Fibroblast of lung (primary cell): ENCODE measurements around the gene RNF217. TPM values are rescaled to one million over a fixed set of nuclear protein-coding genes. Genes with fewer than 3 reads are reported as not detected.
"Not testable (repeated sequence)": the region's sequence is repeated elsewhere in the genome, so short reads cannot be mapped to it uniquely, and the experiment has no call there.

Source experiments
- DNase-seq, 2 donors: peaks; one replicate each; pipeline versions ENCODE4 v3.0.0 to v3.0.0-alpha.2; 2010; ENCODE audit warnings: low read depth in 2 of 2
- H2AFZ ChIP-seq: 2 replicates; pipeline ENCODE4 v1.5.1; 2012; ENCODE audit warnings: low read length, control low read depth, inconsistent platforms
- H3K27ac ChIP-seq: 2 replicates; pipeline ENCODE4 v1.5.1; 2011; ENCODE audit warnings: low read length, control low read depth; ENCODE audit not compliant: insufficient read depth
- H3K27me3 ChIP-seq: 2 replicates; pipeline ENCODE4 v1.5.1; 2011; ENCODE audit warnings: mild to moderate bottlenecking, low read length; ENCODE audit not compliant: control insufficient read depth, insufficient read depth
- H3K36me3 ChIP-seq: 2 replicates; pipeline ENCODE4 v1.5.1; 2011; ENCODE audit warnings: low read length; ENCODE audit not compliant: control insufficient read depth, insufficient read depth
- H3K4me1 ChIP-seq: 2 replicates; pipeline ENCODE4 v1.5.1; 2011; ENCODE audit warnings: low read length; ENCODE audit not compliant: control insufficient read depth, insufficient read depth; ENCODE audit errors: extremely low read depth
- H3K4me2 ChIP-seq: 2 replicates; pipeline ENCODE4 v1.5.1; 2011; ENCODE audit warnings: low read length, control low read depth; ENCODE audit not compliant: insufficient read depth; ENCODE audit errors: extremely low read depth
- H3K4me3 ChIP-seq, 4 experiments: fragments of 200-600 bp in 1 of 4; sonication (generic) in 1 of 4; replicated peaks in 1 of 4; 2 replicates each; pipeline ENCODE4 v1.5.1; 2011 to 2016; ENCODE audit warnings: low read length in 4 of 4, low read depth in 3 of 4, mild to moderate bottlenecking in 3 of 4, control low read depth in 2 of 4, inconsistent platforms in 1 of 4, mixed read lengths in 1 of 4; ENCODE audit not compliant: insufficient read depth in 1 of 4; ENCODE audit errors: control extremely low read depth in 1 of 4
- H3K79me2 ChIP-seq: 2 replicates; pipeline ENCODE4 v1.5.1; 2012; ENCODE audit warnings: mild to moderate bottlenecking, low read length, inconsistent platforms; ENCODE audit not compliant: control insufficient read depth, insufficient read depth
- H3K9ac ChIP-seq: 2 replicates; pipeline ENCODE4 v1.5.1; 2011; ENCODE audit warnings: mild to moderate bottlenecking, low read length, control low read depth; ENCODE audit not compliant: insufficient read depth
- H3K9me3 ChIP-seq: 2 replicates; pipeline ENCODE4 v1.5.1; 2012; ENCODE audit warnings: low read depth, low read length; ENCODE audit not compliant: control insufficient read depth, insufficient read depth
- H4K20me1 ChIP-seq: 2 replicates; pipeline ENCODE4 v1.5.1; 2011; ENCODE audit warnings: low read length; ENCODE audit not compliant: control insufficient read depth, insufficient read depth; ENCODE audit errors: extremely low read depth
- CTCF ChIP-seq, 2 donors: IDR thresholded peaks in 1 of 2; conservative IDR thresholded peaks in 1 of 2; 1 replicate in 1 of 2; 2 replicates in 1 of 2; pipeline ENCODE4 v1.5.1; 2011 to 2012; ENCODE audit warnings: low read length in 2 of 2, control low read depth in 1 of 2, inconsistent platforms in 1 of 2, low read depth in 1 of 2, mild to moderate bottlenecking in 1 of 2
- EZH2 ChIP-seq: IDR thresholded peaks from 2 replicates; pipeline ENCODE4 v1.5.1; 2012; ENCODE audit warnings: low read length, control low read depth, mild to moderate bottlenecking; ENCODE audit errors: missing control alignments
- polyA plus RNA-seq, 2 donors: library from polyadenylated mRNA; depleted of rRNA in 1 of 2; stranded (reverse) in 1 of 2; unstranded in 1 of 2; fragments of >200 nt; gene quantifications; 2 replicates each; pipeline ENCODE4 v1.2.1, GENCODE V29; 2011 to 2012; ENCODE audit warnings: missing spikeins in 1 of 2
- total RNA-seq: library from RNA; depleted of rRNA; stranded (reverse); fragments of >200 nt; gene quantifications from 2 replicates; pipeline ENCODE4 v1.2.1, GENCODE V29; 2014

RNF217 gene
- total and polyA plus RNA-seq, 2 donors (not counting 1 experiment from before 2014, with no cell fraction given): 13.2 to 19.5 TPM

DNA sequence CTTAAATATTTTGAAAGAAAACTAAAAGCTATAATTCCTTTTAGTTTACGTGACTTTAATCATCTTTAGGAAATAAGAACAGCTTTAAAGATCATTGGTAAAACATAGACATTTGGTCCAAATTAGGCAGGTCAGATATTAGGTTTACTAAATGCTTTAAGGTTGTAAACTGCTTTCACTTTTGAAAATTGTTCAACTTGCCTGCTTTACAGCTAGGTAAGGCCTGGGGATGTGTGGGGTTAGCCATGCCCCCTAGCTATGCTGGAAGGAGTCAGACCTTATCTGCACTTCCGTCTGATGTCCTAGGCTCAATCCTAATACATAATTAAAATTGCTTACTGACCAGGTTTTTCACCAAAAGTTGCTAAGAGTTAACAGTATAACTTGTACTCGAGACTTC, 160.8 kb downstream of the RNF217 start:
- H3K27ac ChIP-seq: no peak overlapping the region
- no peaks in the 10 kb centered on the region for H3K79me2 ChIP-seq
- no peaks in the 10 kb centered on the region for H4K20me1 ChIP-seq
- no peak overlapping the region for H3K4me3 ChIP-seq
- H3K36me3 ChIP-seq: no peaks in the 10 kb centered on the region
- no peak for DNase-seq
- no peaks in the 10 kb centered on the region for H3K9me3 ChIP-seq
- no peak overlapping the region for H2AFZ ChIP-seq
- H3K4me1 ChIP-seq: no peaks in the 10 kb centered on the region
- no peak overlapping the region for H3K9ac ChIP-seq
- H3K27me3 ChIP-seq: no peaks in the 10 kb centered on the region
- TF ChIP-seq CTCF (conservative IDR thresholded peaks at IDR 0.05 in 1 of 2, IDR thresholded peaks at IDR 0.05 in 1 of 2; ENCODE audit: low read depth in 1 of 2, low read length in 2 of 2) (no peak), EZH2 (no peak)
- H3K4me2 ChIP-seq: no peak overlapping the region

GRCh38 chr6:125123468-125124048, 161.3 kb downstream of the RNF217 start:
- no peak for DNase-seq
- Histone ChIP-seq H3K9ac (no peak overlapping the region), H3K79me2 (no peaks in the 10 kb centered on the region), H3K36me3 (no peaks in the 10 kb centered on the region), H3K4me1 (no peaks in the 10 kb centered on the region), H3K27me3 (no peaks in the 10 kb centered on the region), H2AFZ (no peak overlapping the region), H3K27ac (no peak overlapping the region), H4K20me1 (no peaks in the 10 kb centered on the region), H3K4me3 (no peak overlapping the region), H3K4me2 (no peak overlapping the region), H3K9me3 (no peaks in the 10 kb centered on the region)
- TF ChIP-seq EZH2 (no peak), CTCF (conservative IDR thresholded peaks at IDR 0.05 in 1 of 2, IDR thresholded peaks at IDR 0.05 in 1 of 2; ENCODE audit: low read depth in 1 of 2, low read length in 2 of 2) (no peak)

GRCh38 chr6:125124049-125124669, 161.9 kb downstream of the RNF217 start:
- no peaks in the 10 kb centered on the region for H3K27me3 ChIP-seq
- no peak for TF ChIP-seq CTCF (conservative IDR thresholded peaks at IDR 0.05 in 1 of 2, IDR thresholded peaks at IDR 0.05 in 1 of 2; ENCODE audit: low read depth in 1 of 2, low read length in 2 of 2)
- TF ChIP-seq EZH2: no peak
- H3K4me2 ChIP-seq: no peak overlapping the region
- H2AFZ ChIP-seq: no peak overlapping the region
- H3K27ac ChIP-seq: no peak overlapping the region
- DNase-seq: peak in 1 of 2 donors; percentile 59
- H3K4me1 ChIP-seq: no peaks in the 10 kb centered on the region
- no peaks in the 10 kb centered on the region for H3K9me3 ChIP-seq
- no peak overlapping the region for H3K9ac ChIP-seq
- no peaks in the 10 kb centered on the region for H4K20me1 ChIP-seq
- H3K36me3 ChIP-seq: no peaks in the 10 kb centered on the region
- no peaks in the 10 kb centered on the region for H3K79me2 ChIP-seq
- no peak overlapping the region for H3K4me3 ChIP-seq

DNA sequence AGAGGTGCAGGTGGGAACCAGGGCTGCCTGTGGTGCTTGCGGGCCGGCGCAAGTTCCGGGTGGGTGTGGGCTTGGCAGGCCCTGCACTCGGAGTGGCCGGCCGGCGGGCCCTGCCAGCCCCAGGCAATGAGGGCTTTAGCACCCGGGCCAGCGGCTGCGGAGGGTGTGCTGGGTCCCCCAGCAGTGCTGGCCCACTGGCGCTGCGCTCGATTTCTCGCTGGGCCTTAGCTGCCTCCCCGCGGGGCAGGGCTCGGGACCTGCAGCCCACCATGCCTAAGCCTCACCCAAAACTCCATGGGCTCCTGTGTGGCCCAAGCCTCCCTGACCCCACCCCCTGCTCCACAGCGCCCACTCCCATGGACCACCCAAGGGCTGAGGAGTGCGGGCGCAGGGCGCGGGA, 163.6 kb downstream of the RNF217 start:
- DNase-seq, H3K27me3 ChIP-seq, H3K9me3 ChIP-seq, H3K36me3 ChIP-seq, H3K4me1 ChIP-seq, H3K4me3 ChIP-seq, H3K79me2 ChIP-seq, H2AFZ ChIP-seq, H4K20me1 ChIP-seq, H3K4me2 ChIP-seq, H3K27ac ChIP-seq, H3K9ac ChIP-seq: not testable (repeated sequence)
